Globus pallidus (tissue), 1 donor: ENCODE results near the gene YWHAB.

Experiments
- DNase-seq: peaks from one replicate; pipeline ENCODE4 v3.0.0-alpha.2; 2015; ENCODE audit warnings: low spot score

Gene YWHAB

DNA sequence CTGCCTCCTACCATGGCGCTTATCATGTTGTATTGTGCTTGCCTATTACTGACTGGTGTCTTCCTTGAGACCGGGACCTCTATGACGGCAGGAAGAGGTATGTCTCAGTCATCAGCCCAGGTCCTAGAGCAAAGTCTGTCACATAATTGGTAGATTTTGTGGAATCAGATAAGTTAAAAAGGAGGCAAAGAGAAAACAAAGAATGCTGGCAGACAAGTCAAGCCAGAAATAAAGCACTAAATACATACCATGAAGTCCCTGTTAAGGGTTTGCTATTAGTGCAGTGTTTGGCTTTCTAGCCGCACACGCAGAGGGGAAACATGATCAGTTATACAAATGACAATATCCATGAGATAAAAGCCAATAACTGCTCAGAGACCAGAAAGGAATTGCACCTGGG is 68.7 kb downstream of the YWHAB start:
- DNase-seq: no peak

- DNase-seq: no peak
Measured at GRCh38 chr20:44955270-44955669, 69.8 kb downstream of the YWHAB start.

DNA sequence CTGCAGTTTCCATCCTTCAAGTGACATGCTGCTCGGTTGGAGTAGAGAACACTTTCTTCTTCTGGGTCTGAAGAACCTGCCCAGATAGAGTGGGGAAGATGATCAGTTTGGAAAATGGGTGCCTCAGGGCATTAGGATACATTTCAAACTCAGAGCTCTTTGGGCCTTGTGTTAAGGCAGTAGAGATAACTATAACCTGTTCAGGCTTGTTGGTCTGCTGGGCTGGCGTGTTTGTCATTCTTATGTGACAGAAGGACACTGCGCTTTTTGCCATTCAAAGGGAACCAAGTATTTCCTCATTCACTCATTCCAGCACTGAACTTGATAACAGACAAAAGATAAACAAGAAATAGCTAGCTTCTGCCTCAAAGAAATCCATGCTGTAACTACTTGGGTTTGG is 70.9 kb downstream of the YWHAB start:
- no peak for DNase-seq
